ENCODE measurements around the gene STIM1. TPM values are rescaled to one million over a fixed set of nuclear protein-coding genes. Genes with fewer than 3 reads are reported as not detected.

Gene STIM1
- total RNA-seq, 1 experiment from 2014 or later, result 23.6 TPM

DNA sequence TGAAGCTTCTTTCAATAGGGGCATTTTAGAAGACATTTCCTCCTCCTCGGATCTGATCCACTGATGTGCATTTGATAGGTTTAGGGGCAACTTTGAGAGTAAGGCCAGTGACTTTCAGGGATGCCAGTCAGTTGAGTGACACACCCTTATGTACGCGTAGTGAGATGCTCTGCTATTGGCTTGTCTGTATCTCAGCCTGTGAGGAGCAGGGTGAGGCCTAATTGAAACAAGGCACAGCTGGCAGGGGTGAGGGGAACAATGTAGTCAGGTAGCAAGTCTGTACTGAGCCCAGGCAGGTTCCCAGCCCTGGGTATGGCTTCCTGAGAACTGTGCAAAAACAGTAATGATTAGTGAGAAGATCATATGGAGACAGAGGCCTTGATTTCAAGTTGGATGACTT lies 61.5 kb downstream of the STIM1 start:
- Histone ChIP-seq H3K4me3 (ENCODE audit: insufficient read depth, low read depth, low read length) (no peak overlapping the region), H3K36me3 (replicated peaks; ENCODE audit: control insufficient read depth, insufficient read depth, low read length) (no peaks in the 10 kb centered on the region), H3K27me3 (ENCODE audit: control insufficient read depth, insufficient read depth, low read length) (no peaks in the 10 kb centered on the region)
- no peak for DNase-seq

DNA sequence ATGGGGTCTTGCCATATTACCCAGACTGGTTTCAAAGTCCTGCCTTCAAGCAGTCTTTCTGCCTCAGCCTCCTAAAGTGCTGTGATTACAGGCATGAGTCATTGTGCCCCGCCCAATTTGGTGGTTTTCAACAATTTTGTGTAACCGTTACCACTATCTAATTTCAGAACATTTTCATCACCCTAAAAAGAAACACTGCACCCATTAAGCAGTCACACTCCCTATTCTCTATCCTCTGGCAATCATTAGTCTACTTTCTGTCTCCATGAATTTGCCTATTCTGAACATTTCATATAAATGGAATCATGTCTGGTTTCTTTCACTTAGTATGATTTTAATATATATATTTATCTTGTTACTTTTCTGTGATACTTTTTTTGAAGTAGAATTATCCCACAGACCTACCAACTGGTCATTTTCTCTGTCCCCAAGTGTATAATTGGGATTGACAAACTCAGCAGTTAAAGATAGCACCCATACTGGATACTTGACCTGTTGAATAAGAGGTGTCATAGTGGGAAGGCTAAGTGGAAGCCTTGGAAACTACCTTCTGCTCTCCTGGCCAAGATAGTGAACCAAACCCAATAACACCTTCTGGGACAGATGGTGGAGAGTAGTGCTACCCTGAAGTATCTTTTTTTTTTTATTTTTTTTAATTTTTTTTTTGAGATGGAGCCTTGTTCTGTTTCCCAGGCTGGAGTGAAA lies 64.8 kb downstream of the STIM1 start:
- Histone ChIP-seq H3K4me3 (ENCODE audit: insufficient read depth, low read depth, low read length) (no peak overlapping the region), H3K27me3 (ENCODE audit: control insufficient read depth, insufficient read depth, low read length) (no peaks in the 10 kb centered on the region), H3K36me3 (replicated peaks; ENCODE audit: control insufficient read depth, insufficient read depth, low read length) (no peaks in the 10 kb centered on the region)
- no peak for DNase-seq

DNA sequence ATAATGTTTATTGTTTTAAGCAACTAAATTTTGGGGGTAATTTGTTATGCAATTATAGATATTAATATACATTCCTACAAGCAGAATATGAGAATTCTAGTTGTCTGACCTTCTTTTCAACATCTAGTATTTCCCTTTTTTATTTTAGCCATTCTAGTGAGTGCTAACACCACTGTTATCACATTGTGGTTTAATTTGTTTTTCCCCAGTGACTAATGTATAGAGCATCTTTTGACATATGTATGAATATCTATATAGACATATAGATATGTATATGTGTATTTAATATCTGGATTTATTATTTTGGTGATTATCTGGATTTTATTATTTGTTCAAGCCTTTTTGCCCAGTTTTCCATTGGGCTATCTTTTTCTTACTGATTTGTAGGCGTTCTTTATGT lies 66.6 kb downstream of the STIM1 start:
- Histone ChIP-seq H3K36me3 (replicated peaks; ENCODE audit: control insufficient read depth, insufficient read depth, low read length) (no peaks in the 10 kb centered on the region), H3K4me3 (ENCODE audit: insufficient read depth, low read depth, low read length) (no peak overlapping the region), H3K27me3 (ENCODE audit: control insufficient read depth, insufficient read depth, low read length) (no peaks in the 10 kb centered on the region)
- DNase-seq, result no peak

DNA sequence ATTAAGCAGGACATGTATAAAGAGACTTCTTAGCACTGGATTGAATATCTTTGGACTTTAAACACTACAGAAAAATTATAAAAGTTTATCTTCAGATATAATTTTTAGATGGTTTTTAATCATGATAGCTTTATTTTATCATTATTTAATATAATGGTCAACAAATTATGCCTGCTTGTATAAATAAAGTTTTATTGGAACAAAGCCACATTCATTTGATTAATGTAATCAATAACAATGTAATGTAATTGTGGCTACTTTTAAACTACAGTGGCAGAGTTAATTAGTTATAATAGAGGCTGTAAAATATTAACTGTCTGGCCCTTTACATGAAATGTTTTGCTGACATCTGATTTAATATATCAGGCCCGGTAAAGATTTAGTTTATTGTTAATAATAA lies 70.0 kb downstream of the STIM1 start:
- Histone ChIP-seq H3K36me3 (replicated peaks; ENCODE audit: control insufficient read depth, insufficient read depth, low read length) (no peaks in the 10 kb centered on the region), H3K4me3 (ENCODE audit: insufficient read depth, low read depth, low read length) (no peak overlapping the region), H3K27me3 (ENCODE audit: control insufficient read depth, insufficient read depth, low read length) (no peaks in the 10 kb centered on the region)
- no peak for DNase-seq

DNA sequence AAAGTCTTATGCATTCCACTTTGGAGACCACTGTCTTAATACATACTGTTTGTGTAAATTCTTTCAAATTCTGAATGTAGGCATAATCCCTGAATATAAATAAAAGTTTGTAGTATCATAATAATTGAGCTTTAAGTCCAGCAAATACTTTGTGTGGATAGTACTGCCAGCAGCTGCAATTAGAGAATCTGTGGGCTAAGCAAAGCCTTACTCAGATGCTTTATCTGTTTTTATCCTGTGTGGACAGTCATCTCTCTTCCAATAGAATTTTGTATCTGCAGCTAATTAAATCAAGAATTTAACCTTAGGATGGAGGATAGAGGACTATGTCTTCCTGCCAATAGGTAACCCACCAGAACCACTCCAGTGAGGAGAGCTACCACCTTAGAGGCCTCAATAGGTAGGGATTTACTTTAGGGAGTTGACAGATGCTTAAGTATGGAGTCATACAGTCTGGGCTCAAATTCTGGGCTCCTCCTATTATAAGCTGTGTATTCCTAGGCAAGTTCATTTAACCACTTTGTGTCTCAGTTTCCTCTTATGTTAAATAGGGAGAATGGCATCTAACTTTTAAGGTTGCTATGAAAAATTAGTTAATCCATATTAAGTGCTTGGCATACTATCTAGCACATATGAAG lies 71.1 kb downstream of the STIM1 start:
- Histone ChIP-seq H3K27me3 (ENCODE audit: control insufficient read depth, insufficient read depth, low read length) (no peaks in the 10 kb centered on the region), H3K4me3 (ENCODE audit: insufficient read depth, low read depth, low read length) (no peak overlapping the region), H3K36me3 (replicated peaks; ENCODE audit: control insufficient read depth, insufficient read depth, low read length) (no peaks in the 10 kb centered on the region)
- DNase-seq, result no peak

DNA sequence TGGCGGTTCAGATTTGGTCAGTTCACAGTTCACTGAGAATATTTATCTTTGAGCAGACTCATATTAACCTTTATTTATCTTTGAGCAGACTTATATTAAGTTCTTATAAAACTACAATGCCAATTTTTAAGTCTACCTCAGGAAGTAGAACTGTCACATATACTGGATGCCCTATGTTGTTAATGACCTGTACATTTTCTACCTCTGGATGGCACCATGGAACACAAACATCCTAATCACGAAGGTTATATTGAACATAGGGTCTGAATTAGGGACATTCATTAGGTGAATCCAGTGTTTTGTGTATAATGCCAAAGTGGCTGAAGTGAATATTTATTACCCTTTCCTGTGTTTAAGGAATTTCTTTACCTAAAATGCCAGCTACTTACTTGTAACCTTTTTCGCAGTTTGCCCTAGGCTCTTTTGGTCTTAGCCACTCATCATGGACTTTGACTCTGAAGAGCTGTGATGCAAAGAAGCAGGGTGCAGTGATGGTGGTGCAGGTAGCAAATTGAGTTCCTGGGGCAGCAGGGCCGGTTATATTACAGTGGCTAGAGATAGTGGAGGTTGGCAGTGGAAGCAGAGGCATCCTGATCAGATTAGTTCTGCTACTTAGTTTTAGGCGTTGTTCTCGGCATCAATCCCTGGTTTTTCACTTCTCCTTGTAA lies 71.8 kb downstream of the STIM1 start:
- Histone ChIP-seq H3K27me3 (ENCODE audit: control insufficient read depth, insufficient read depth, low read length) (no peaks in the 10 kb centered on the region), H3K36me3 (replicated peaks; ENCODE audit: control insufficient read depth, insufficient read depth, low read length) (no peaks in the 10 kb centered on the region), H3K4me3 (ENCODE audit: insufficient read depth, low read depth, low read length) (no peak overlapping the region)
- no peak for DNase-seq

DNA sequence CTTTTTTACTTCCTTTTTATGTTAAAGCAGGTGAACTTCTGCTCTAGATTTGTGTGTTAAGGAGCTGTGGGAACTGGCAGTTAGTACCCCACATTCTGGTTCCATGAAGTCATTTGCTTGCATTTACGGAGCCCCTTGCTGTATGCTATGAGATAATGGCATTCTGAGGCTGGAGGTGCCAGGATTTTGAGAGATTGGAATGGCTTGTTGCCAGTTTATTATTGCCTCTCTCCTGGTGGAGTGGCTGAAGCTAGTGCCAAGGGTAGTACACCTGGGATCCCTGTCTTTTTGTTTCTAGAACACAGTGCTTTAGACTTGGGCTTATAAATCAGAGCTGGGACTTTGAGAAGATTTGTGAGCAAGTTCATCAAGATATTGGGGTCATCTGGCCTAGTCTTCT lies 73.8 kb downstream of the STIM1 start:
- no peak for DNase-seq
- H3K27me3 ChIP-seq (ENCODE audit: control insufficient read depth, insufficient read depth, low read length), result no peaks in the 10 kb centered on the region
- H3K4me3 ChIP-seq (ENCODE audit: insufficient read depth, low read depth, low read length), result no peak overlapping the region
- H3K36me3 ChIP-seq (replicated peaks; ENCODE audit: control insufficient read depth, insufficient read depth, low read length), result no peaks in the 10 kb centered on the region

DNA sequence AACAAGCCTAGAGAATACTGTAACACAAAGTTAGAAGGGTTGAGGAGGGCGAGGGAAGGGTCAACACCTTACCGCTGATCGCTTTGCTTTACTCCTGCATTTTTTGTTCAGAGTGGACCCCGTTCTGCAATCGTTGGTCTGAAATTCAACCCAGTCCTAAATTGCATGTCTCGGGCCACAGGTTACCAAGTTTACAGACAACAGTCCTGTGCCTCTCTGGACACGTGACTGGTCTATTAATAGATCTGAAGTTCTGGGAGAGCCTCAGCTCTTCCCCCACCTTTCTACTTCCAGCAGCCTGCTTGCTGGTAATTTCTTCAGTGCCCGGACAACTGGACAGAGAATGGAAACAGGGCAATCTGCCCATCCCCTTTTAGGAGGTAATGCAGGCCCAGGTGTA lies 74.2 kb downstream of the STIM1 start:
- no peaks in the 10 kb centered on the region for H3K27me3 ChIP-seq (ENCODE audit: control insufficient read depth, insufficient read depth, low read length)
- no peaks in the 10 kb centered on the region for H3K36me3 ChIP-seq (replicated peaks; ENCODE audit: control insufficient read depth, insufficient read depth, low read length)
- no peak for DNase-seq
- no peak overlapping the region for H3K4me3 ChIP-seq (ENCODE audit: insufficient read depth, low read depth, low read length)

DNA sequence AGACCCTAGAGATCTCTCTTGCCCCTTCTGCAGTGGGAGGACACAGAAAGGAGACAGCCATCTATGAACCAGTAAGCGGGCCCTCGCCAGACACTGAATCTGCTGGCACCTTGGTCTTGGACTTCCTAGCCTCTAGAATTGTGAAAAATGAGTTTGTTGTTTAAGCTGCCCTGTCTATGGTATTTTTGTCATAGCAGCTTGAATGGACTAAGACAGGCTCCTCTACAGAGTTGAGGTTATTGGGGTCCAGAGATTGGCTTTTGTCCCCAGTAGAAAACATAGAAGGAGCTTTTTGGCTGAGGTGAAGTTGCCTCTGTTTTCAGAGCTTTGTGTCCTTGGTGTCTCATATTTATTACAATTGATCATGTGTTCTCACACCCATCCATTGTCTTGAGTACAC lies 77.2 kb downstream of the STIM1 start:
- Histone ChIP-seq H3K27me3 (ENCODE audit: control insufficient read depth, insufficient read depth, low read length) (no peaks in the 10 kb centered on the region), H3K4me3 (ENCODE audit: insufficient read depth, low read depth, low read length) (no peak overlapping the region), H3K36me3 (replicated peaks; ENCODE audit: control insufficient read depth, insufficient read depth, low read length) (no peaks in the 10 kb centered on the region)
- DNase-seq, result no peak

DNA sequence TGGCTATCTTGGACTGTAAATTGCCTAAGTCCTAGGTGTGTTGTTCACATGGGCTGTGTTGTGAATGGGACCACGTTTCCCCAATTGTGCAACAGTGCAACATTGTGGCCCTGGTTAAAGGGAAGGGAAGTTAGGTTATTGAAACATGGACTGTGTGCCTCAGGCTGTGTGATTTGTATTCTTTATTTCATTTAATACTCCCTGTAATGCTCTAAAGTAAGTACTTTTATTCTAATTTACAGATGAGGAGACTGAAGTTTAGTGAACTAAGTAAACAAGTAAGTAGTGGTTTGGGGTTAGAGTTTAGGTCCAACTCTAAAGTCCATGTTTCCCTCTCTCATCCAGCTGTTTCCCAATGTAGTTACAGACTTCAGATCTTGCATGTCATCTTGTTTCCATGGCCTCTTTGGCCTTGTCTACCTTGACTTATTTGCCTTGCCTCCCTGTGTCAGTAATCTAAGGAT lies 77.7 kb downstream of the STIM1 start:
- Histone ChIP-seq H3K27me3 (ENCODE audit: control insufficient read depth, insufficient read depth, low read length) (no peaks in the 10 kb centered on the region), H3K4me3 (ENCODE audit: insufficient read depth, low read depth, low read length) (no peak overlapping the region), H3K36me3 (replicated peaks; ENCODE audit: control insufficient read depth, insufficient read depth, low read length) (no peaks in the 10 kb centered on the region)
- DNase-seq, result no peak

DNA sequence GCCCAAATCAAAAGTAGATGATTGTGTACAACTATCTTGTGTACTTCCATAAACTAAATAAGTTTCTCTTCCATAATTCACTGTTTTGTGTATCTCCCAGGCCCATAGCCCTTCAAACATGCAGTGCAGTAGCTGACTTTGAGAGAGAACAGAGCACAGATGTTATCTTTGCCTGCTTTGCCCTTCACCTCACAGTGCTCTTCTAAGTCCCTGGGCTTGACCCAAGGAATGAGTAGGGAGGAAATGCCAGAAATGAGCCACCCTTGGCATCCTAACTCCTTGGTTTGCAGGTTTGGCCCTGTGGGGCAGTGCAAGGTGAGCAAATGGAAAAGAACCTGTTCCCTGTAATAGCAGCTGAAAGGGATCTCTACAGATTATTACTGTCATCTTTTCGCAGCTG lies 79.2 kb downstream of the STIM1 start:
- no peaks in the 10 kb centered on the region for H3K27me3 ChIP-seq (ENCODE audit: control insufficient read depth, insufficient read depth, low read length)
- no peak overlapping the region for H3K4me3 ChIP-seq (ENCODE audit: insufficient read depth, low read depth, low read length)
- no peak for DNase-seq
- no peaks in the 10 kb centered on the region for H3K36me3 ChIP-seq (replicated peaks; ENCODE audit: control insufficient read depth, insufficient read depth, low read length)

DNA sequence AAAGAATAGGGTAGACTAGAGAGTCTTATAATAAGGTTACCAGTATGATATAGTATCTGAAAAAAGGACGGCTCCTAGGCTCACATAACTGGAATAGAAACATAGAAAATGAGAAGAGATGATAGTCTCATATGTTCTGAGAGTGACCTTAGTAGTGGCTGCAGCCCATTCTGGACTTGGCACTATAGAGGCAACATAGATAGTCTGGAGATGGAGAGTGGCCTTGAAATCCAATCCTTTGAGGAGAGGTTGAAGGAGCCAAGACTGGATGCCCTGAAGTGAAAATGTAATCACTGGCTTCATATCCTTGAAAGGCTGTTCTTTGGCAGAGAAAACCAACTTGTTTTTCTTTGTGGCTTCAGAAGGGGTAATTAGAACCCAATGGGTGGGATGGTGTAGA lies 81.1 kb downstream of the STIM1 start:
- Histone ChIP-seq H3K27me3 (ENCODE audit: control insufficient read depth, insufficient read depth, low read length) (no peaks in the 10 kb centered on the region), H3K36me3 (replicated peaks; ENCODE audit: control insufficient read depth, insufficient read depth, low read length) (no peaks in the 10 kb centered on the region), H3K4me3 (ENCODE audit: insufficient read depth, low read depth, low read length) (no peak overlapping the region)
- DNase-seq, result no peak

DNA sequence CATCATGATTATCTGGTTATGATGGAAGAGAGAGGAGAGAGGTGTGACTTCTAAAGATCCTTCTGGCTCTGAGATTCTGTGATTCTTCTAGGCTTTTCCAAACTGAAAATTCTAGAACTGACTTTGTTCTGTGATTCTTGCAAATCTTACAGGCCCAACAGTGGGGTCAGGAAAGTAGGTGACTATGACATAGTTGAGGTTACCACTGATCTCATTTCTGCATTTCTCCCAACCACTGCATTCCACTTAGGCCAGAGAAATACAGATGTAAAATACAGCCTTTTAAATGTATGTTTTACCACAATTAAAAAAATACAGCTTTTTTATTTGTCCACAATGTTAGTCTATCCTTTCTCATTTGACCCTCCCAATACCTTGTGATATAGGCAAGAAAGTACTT lies 83.7 kb downstream of the STIM1 start:
- H3K27me3 ChIP-seq (ENCODE audit: control insufficient read depth, insufficient read depth, low read length), result no peaks in the 10 kb centered on the region; the same call in 1 of the 2 replicates
- H3K36me3 ChIP-seq (replicated peaks; ENCODE audit: control insufficient read depth, insufficient read depth, low read length), result no peaks in the 10 kb centered on the region
- H3K4me3 ChIP-seq (ENCODE audit: insufficient read depth, low read depth, low read length), result no peak overlapping the region
- no peak for DNase-seq

DNA sequence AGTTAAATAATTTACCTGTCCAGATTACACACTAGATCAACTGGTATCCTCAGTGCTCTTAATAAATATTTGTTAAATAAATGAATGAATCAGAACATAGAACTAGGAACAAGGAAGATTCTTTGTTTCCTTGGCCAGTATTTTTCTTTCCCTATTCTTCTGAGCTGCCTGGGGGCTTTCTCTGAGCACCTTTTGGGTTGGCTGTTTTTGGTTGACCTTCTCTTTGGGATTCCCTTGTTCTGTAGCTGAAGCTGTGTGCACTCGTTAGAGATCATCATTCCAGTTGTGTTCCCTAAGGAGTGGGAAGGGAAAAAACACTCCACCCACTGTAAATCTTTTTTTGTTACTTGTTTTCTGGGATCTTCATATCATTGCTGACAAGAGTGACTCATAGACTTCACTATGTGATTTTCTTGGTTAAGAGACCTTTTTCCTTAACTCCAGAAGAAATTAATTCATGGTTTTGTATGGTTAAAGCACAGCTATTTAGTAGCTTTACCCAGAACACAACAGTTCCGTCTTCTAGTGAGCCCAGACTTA lies 84.3 kb downstream of the STIM1 start:
- DNase-seq, result no peak
- H3K4me3 ChIP-seq (ENCODE audit: insufficient read depth, low read depth, low read length), result no peak overlapping the region
- no peaks in the 10 kb centered on the region for H3K36me3 ChIP-seq (replicated peaks; ENCODE audit: control insufficient read depth, insufficient read depth, low read length)
- H3K27me3 ChIP-seq (ENCODE audit: control insufficient read depth, insufficient read depth, low read length), result no peaks in the 10 kb centered on the region; the same call in 1 of the 2 replicates
